Caco-2 (cell line): ENCODE results near the gene ZSWIM9. TPM values are rescaled to one million over a fixed set of nuclear protein-coding genes. Genes with fewer than 3 reads are reported as not detected.

Experiments
- BruUV-seq: library from RNA; stranded (reverse); fragments of 400-500 nt; replicated peaks from 2 replicates; lab custom pipeline; 2021; lab: Mats Ljungman, UMichigan
- CTCF ChIA-PET: fragments of 300-600 bp; sonication (Branson Sonifier 250); formaldehyde crosslinking; loops from one replicate; lab custom pipeline; 2022; ENCODE audit warnings: antibody characterized with exemption; lab: Charles Lee
- POLR2A ChIA-PET: fragments of 300-600 bp; sonication (Branson Sonifier 250); formaldehyde crosslinking; loops from one replicate; lab custom pipeline; 2022; ENCODE audit warnings: antibody characterized with exemption; lab: Charles Lee
- DNase-seq, 2 experiments: peaks; one replicate each; pipeline versions ENCODE4 v3.0.0 to v3.0.0-alpha.2; 2020 to 2022
- H3K27me3 ChIP-seq: replicated peaks from 2 replicates; pipeline ENCODE4 v1.6.0; 2011; ENCODE audit warnings: low read length; ENCODE audit not compliant: control insufficient read depth, insufficient read depth
- H3K36me3 ChIP-seq: 2 replicates; pipeline ENCODE4 v1.5.1; 2011; ENCODE audit warnings: low read length; ENCODE audit not compliant: control insufficient read depth, insufficient read depth
- H3K4me1 ChIP-seq: fragments of 250-450 bp; sonication (Bioruptor Pico); 2 replicates; pipeline ENCODE4 v1.5.1; 2020; ENCODE audit warnings: mild to moderate bottlenecking
- H3K4me3 ChIP-seq: 2 replicates; pipeline ENCODE4 v1.5.1; 2011; ENCODE audit warnings: low read depth, mild to moderate bottlenecking, control low read depth, low read length
- H3K9me3 ChIP-seq: fragments of 250-450 bp; sonication (Bioruptor Pico); 2 replicates; pipeline ENCODE4 v1.5.1; 2020; ENCODE audit warnings: mild to moderate bottlenecking, moderate library complexity
- H3K27ac Mint-ChIP-seq: one replicate; pipeline ENCODE4 v1.8.0; 2022; ENCODE audit warnings: mixed read lengths; ENCODE audit not compliant: unreplicated experiment
- H3K27me3 Mint-ChIP-seq: one replicate; pipeline ENCODE4 v1.8.0; 2022; ENCODE audit warnings: mixed read lengths; ENCODE audit not compliant: insufficient read depth, unreplicated experiment
- H3K36me3 Mint-ChIP-seq: one replicate; pipeline ENCODE4 v1.8.0; 2022; ENCODE audit warnings: mild to moderate bottlenecking, mixed read lengths; ENCODE audit not compliant: insufficient read depth, unreplicated experiment
- H3K4me1 Mint-ChIP-seq: one replicate; pipeline ENCODE4 v1.8.0; 2022; ENCODE audit warnings: low read depth, mixed read lengths; ENCODE audit not compliant: unreplicated experiment
- H3K4me3 Mint-ChIP-seq: one replicate; pipeline ENCODE4 v1.8.0; 2022; ENCODE audit warnings: mild to moderate bottlenecking, moderate library complexity, mixed read lengths; ENCODE audit not compliant: unreplicated experiment
- H3K9me3 Mint-ChIP-seq: one replicate; pipeline ENCODE4 v1.8.0; 2022; ENCODE audit warnings: mixed read lengths; ENCODE audit not compliant: unreplicated experiment
- CTCF ChIP-seq, 2 experiments: fragments of 200-600 bp in 1 of 2; IDR thresholded peaks; 1 replicate in 1 of 2; 2 replicates in 1 of 2; pipeline versions ENCODE4 v1.5.1 to v1.8.0; 2011 to 2022; ENCODE audit warnings: antibody characterized with exemption in 1 of 2, control low read depth in 1 of 2, inconsistent platforms in 1 of 2, low read depth in 1 of 2, low read length in 1 of 2, mild to moderate bottlenecking in 1 of 2, moderate library complexity in 1 of 2; ENCODE audit not compliant: insufficient read depth in 1 of 2, severe bottlenecking in 1 of 2, unreplicated experiment in 1 of 2
- intact Hi-C: fragments of 100-400 bp; cut with micrococcal nuclease; formaldehyde crosslinking; loops from one replicate; pipeline ENCODE4 v1.10.0; 2022; ENCODE audit not compliant: unreplicated experiment
- total RNA-seq: library from RNA; stranded (reverse); gene quantifications from 2 replicates; pipeline ENCODE4 v1.2.3, GENCODE V29; 2022

ZSWIM9 gene
- total RNA-seq, 1 experiment from 2014 or later = 4.9 TPM

- no peaks in the 10 kb centered on the region for H3K36me3 ChIP-seq
- no peak overlapping the region for H3K4me3 ChIP-seq
- intact Hi-C loops = no loop called here
- Mint-ChIP-seq H3K4me1 (peaks cover 5% of the 10 kb centered on the region), H3K27me3 (no peaks in the 10 kb centered on the region), H3K27ac (no peak overlapping the region), H3K9me3 (no peaks in the 10 kb centered on the region), H3K4me3 (no peak overlapping the region), H3K36me3 (peaks cover 32% of the 10 kb centered on the region)
- no TSS peak for BruUV-seq
- CTCF ChIA-PET = no interaction called here
- no peaks in the 10 kb centered on the region for H3K4me1 ChIP-seq
- H3K9me3 ChIP-seq = no peaks in the 10 kb centered on the region
- H3K27me3 ChIP-seq = no peaks in the 10 kb centered on the region
- POLR2A ChIA-PET = no interaction called here
- no peak for TF ChIP-seq CTCF (IDR thresholded peaks at IDR 0.05; ENCODE audit: insufficient read depth in 1 of 2, low read depth in 1 of 2, low read length in 1 of 2, severe bottlenecking in 1 of 2, unreplicated experiment in 1 of 2)
- DNase-seq = no peak
Observed at GRCh38 chr19:48137411-48137810, 33.1 kb upstream of the ZSWIM9 start.

- H3K27ac Mint-ChIP-seq = peak overlapping the region; percentile 45
- H3K27me3 Mint-ChIP-seq = no peaks in the 10 kb centered on the region
- ChIA-PET CTCF (no interaction called here), POLR2A (no interaction called here)
- H3K4me3 ChIP-seq = no peak overlapping the region
- H3K27me3 ChIP-seq = no peaks in the 10 kb centered on the region
- no peak overlapping the region for H3K4me3 Mint-ChIP-seq
- H3K36me3 ChIP-seq = no peaks in the 10 kb centered on the region
- H3K9me3 ChIP-seq = no peaks in the 10 kb centered on the region
- TF ChIP-seq CTCF (IDR thresholded peaks at IDR 0.05; ENCODE audit: insufficient read depth in 1 of 2, low read depth in 1 of 2, low read length in 1 of 2, severe bottlenecking in 1 of 2, unreplicated experiment in 1 of 2) = no peak
- H3K4me1 ChIP-seq = no peaks in the 10 kb centered on the region
- BruUV-seq = no TSS peak
- DNase-seq = no peak
- H3K36me3 Mint-ChIP-seq = peaks cover 32% of the 10 kb centered on the region
- H3K4me1 Mint-ChIP-seq = peaks cover 5% of the 10 kb centered on the region
- no peaks in the 10 kb centered on the region for H3K9me3 Mint-ChIP-seq
- intact Hi-C loops = no loop called here
Observed at GRCh38 chr19:48139053-48139452, 31.4 kb upstream of the ZSWIM9 start.

GRCh38 chr19:48147597-48148175, 22.8 kb upstream of the ZSWIM9 start:
- Mint-ChIP-seq H3K27me3 (no peaks in the 10 kb centered on the region), H3K9me3 (no peaks in the 10 kb centered on the region), H3K4me1 (no peaks in the 10 kb centered on the region), H3K4me3 (no peak overlapping the region), H3K36me3 (peaks cover 53% of the 10 kb centered on the region), H3K27ac (no peak overlapping the region)
- BruUV-seq = no TSS peak
- intact Hi-C loops = no loop called here
- POLR2A ChIA-PET = no interaction called here
- no peaks in the 10 kb centered on the region for H3K4me1 ChIP-seq
- no peak overlapping the region for H3K4me3 ChIP-seq
- no peaks in the 10 kb centered on the region for H3K27me3 ChIP-seq
- no peak for DNase-seq
- H3K36me3 ChIP-seq = no peaks in the 10 kb centered on the region
- CTCF ChIA-PET = interaction anchor here (0.5 kb wide), 1 partner anchor 568 kb away, joined by 6 read pairs; no protein-coding TSS in a partner anchor
- H3K9me3 ChIP-seq = no peaks in the 10 kb centered on the region
- TF ChIP-seq CTCF (IDR thresholded peaks at IDR 0.05; ENCODE audit: insufficient read depth in 1 of 2, low read depth in 1 of 2, low read length in 1 of 2, severe bottlenecking in 1 of 2, unreplicated experiment in 1 of 2) = no peak
